ENCODE results near the gene IGLON5.

The IGLON5 gene

DNA sequence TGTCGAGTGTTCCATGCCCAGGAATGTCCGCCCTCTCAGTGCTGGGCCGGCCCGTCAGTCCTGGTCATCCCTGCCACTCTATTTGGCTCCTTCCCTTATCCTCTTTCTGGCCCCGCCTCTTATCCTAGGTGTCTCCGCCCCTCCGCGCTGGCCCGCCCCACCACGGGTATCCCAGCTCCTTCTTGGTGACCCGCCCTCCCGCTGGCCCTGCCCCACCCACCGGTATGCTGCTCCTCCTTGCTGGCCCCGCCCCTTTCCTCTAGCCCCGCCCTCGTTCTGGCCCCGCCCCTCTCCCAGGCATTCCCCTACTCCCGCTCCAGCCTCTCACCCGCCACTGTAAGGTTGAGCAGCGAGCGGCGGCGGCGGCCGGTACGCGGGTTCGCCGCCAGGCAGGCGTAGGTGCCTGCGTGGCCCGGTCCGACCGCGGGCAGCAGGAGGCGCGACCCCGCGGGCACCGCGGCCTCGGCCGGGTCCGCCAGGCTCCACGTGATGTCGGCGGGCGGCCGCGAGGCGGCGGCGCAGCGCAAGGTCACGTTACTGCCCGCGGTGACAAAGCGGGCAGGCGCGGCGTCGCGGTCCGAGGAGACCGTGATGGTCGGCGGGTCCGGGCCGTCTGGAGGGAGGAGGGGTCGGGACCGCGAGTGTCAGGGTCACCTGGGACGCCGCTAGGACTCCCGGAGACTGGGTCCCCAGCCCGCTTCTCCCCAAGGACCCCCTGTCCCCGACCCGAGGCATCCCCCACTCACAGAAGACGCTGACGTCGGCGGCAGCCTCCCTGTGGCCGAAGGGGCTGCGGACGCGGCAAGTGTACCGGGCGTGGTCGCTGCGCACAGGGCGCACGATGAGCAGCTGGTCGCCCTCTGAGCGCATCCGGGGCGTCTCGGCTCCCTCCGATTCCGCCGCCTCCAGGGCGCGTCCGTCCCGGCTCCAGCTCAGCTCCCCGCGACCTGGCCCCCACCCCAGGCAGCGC lies 28.5 kb downstream of the IGLON5 start:
- DNase-seq: peak; percentile 76 to 92

- DNase-seq: no peak
Observed at GRCh38 chr19:51341066-51341465, 29.6 kb downstream of the IGLON5 start.

GRCh38 chr19:51341976-51342580 lies 30.6 kb downstream of the IGLON5 start, which contains the start of gene VSIG10L:
VSIG10L (minus strand) TSS chr19:51342139; CDS start chr19:51342124, 15 bp downstream.
- no peak for DNase-seq

DNA sequence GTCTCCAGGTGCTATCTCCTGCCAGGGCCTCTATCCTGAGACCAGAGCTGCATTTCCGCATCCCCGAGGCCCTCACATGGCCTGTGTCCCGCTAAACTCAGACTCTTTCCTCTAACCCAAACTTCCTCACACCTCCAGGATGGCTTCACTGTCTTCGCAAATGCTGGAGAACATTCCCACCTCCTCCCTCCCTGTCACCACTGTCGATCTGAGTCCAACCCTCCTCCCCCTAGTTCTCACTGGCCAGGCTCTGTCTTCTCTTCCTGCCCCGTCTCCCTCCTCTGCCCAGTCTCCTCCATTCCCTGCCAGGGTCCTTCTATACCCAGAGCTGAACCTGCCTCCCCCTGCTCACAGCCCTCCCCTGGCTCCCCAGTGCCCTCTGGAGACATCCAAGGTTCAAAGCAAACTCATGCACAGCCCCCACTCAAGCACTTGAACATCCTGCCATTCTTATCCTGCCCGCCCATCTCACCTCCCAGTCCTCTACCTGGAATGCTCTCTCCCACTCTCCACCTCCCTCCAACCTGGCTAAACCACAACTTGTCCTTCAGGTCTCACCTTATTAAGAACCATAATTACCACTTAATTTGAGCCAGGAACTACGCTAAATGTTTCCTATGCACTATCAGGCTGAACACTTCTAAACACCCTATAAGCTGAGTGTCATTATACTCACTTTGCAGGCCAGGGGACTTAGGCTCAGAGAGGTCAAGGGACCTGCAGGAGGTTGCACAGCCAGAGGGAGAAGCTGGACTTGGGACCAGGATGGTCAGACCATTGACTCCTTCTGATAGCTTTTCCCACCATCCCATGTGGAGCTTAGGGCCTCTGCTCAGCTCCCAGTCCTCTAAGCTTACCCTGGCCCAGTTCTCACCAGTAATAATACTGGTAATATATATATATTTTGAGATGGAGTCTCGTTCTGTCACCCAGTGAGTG lies 31.5 kb downstream of the IGLON5 start:
- no peak for DNase-seq

DNA sequence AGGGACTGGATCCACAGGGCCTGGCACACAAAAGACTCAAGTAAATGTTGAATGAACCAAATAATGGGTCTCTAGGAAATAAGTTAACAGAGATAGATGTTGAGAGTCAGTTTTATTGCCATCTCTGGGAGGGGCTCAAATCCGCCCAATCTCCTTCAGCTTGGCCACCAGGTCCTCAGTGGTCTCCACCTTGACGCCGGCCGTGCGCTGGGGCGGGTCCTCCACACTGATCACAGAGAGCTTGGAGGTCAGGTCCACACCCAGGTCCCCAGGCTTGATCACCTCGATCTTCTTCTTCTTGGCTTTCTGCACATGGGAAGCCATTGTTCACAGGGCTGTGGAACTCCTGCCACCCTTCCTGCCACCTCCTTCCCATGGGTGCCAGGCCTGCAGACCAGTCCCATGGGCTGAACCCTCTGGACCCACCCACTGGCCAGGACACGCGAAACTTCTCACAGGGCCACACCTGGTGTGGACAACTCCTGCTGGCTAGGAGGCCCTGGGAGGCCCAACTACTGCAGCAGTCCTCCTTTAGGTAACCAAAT lies 33.7 kb downstream of the IGLON5 start:
- DNase-seq: no peak

DNA sequence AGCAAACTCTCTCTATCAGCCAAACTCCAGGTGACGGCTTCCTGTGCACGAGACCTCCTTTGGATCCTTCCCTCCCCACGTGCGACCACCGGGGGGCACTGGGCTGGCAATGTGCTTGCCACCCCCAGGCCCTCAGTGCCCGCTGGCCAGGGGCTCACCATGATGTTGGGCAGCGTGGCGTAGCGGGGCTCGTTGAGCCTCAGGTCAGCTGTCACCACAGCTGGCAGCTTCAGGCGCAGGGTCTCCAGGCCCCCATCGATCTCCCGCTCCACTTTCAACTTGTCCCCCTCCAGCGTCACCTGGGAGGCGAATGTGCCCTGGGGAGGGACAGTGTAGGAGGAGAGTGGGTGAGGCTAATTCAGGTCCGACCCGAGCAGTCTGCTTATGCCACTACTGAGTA lies 35.3 kb downstream of the IGLON5 start:
- DNase-seq: no peak

DNA sequence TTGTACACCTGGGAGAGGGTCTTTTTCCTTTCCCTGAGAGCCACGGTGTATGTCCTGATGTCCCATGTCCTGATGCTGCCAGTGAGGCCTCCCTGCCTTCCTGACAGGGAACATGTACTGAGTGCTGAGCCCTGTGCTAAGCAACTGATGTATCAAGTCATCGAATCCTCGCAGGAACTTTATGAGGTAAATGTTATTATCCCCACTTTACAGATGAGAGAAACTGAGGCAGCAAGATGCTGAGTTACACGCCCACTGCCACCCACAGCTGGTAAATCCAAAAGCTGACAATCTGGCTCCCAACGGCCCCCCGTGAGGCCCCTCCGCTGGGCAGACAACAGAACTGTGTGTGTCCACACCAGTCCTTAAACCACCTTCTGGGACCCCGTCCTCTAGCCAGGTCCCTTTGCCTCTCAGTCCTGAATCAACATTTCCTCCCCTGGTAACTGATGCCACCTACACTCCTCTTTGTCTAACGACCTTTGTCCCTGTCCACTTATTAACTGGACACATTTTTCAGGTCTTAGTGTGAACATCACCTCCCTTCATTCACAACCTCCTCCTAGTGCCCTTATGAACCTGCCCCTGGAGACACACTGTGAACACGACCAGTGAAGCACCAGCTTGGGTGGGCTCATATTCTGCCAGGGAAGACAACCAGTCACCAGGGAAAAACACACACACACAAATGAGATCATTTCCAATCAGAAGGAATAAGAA lies 35.9 kb downstream of the IGLON5 start:
- no peak for DNase-seq

DNA sequence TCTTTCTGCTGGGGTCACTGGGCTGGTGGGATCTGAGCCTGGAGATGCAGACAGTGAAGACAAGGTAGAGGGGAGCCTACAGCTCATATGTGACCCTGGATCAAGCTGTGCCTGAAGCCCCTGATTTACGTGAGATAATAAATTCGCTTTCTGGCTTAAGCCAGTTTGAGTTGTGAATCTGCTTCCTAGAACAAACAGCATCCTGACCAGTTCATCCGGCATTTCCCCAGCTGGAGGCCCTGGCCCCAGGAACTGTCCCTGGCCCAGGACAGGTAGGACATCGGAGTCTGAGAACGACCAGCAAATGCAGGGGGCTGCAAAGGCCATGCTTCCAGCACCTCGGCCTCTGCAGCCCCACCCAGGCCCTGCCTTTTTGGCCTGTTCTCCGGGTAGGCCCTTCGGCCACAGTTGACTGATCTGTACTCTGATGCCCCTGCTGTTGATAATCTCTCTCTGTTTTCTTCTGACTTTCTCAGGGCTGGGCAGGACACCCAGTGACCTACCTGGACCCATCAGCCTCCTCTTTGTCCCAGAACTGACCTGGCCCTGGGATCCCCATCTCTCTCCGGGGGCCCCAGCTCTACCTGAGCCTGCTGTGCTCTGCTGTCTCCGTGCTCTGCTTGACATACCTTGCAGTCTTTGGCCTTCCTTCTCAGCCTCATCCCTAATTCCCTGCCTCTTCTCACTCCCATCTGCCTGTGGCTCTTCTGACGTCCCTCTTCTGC lies 40.0 kb downstream of the IGLON5 start:
- DNase-seq: no peak

DNA sequence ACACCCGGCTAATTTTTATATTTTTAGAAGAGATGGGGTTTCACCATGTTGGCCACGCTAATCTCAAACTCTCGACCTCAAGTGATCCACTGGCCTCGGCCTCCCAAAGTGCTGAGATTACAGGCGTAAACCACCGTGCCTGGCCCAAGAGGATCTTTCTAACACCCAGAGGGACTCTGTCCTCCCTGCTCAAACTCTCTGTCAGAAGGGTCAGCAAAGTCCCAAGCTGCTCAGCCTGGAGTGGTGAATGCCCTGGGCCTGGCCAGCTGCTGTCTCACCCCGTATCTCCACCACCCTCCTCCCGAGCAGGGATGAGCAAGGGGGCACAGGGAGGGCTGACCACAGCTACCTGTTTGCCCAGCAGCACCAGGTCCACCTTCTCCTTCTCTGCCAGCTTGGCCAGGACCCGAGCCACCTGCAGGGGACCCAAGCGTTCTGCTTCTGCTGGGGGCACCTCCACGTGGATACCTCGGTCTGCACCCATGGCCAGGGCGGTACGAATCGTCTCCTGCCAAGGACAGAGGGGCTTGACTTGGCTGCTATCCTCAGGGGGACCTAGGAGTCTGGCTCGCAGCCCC lies 41.4 kb downstream of the IGLON5 start:
- DNase-seq: no peak

- DNase-seq: no peak
Observed at GRCh38 chr19:51354103-51354741, 42.8 kb downstream of the IGLON5 start.

DNA sequence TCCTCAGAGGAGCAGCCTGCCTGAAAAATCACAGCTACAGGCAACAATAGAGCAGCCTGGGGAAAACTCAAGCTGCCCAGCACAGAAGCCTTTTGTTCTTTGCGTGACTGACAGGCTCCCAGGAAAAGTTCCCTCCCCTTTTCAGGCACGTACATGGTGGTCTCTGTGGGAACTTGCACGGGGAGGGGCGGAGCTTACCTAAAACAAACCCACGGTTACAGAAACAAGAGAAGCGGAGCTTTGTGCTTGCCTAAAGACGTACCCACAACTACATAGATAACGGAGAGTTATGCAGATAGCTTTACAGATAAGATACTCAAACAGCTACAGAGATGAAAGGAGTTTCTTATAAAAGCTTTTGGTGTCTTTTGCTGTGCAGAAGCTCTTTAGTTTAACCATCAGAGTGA lies 43.3 kb downstream of the IGLON5 start:
- no peak for DNase-seq

DNA sequence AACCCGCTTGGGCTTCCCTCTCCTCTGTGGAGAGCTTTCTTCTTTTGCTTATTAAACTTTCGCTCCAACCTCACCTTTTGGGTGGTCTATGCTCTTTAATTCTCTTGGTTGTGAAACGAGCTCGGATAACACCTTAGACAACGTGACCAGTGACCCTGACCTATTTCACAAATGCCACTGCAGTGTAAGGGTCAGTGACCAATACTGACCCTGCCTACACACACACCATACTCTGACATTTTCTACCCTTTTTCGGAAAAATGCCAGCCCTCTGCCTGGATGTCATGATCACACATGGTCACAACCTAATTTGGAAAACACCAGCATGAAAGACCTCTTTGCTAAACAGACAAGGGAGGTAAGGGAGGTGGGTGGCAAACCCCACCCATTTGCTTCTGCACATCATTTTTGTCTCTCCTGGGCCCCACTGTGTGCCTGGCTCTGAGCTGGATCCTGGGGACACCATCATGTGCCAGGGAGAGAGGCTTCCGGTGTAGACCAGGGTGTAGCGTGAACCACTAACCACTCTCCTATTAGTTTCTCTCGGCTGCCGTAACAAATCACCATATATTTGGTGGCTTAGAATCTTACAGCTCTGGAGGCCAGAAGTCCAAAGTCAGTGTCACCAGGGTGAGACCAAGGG lies 44.8 kb downstream of the IGLON5 start:
- no peak for DNase-seq

GRCh38 chr19:51357952-51358351 lies 46.5 kb downstream of the IGLON5 start:
- DNase-seq: no peak

DNA sequence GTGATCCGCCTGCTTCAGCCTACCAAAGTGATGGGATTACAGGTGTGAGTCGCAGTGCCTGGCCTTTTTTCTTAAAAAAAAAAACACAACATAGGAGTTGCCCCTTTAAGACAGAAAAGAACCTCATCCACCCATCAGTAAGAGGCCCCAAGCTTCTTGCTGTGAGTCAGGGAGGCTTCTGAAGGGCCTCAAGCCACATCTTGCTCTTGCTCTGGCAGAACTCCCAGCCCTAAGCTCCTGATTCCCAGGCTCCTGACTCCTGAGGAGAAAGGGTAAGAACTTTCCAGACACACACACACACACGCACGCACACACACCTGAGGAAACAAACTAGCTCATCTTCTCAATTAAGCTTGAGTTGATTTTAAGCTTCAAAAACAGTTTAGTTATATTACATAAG lies 47.9 kb downstream of the IGLON5 start:
- DNase-seq: no peak

DNA sequence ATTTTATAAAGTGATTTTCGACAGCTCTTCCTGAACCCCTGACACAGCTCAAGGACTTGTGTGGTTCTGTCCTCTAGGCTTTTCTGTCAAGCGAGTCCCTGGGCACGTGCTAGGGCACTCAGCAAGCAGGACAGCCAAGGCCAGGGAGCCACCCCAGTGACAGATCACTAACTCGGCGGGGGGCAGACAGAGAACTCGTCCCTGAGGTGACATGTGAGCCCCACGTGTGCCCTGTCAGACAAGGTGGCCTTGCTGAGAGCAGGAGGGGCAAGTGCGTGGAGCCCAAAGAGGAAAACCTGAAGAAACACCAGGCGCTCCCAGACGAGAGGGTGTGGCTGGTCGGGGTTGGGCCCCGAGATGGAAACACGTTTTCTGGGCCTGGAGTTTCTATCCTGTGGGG lies 49.8 kb downstream of the IGLON5 start:
- DNase-seq: no peak

DNA sequence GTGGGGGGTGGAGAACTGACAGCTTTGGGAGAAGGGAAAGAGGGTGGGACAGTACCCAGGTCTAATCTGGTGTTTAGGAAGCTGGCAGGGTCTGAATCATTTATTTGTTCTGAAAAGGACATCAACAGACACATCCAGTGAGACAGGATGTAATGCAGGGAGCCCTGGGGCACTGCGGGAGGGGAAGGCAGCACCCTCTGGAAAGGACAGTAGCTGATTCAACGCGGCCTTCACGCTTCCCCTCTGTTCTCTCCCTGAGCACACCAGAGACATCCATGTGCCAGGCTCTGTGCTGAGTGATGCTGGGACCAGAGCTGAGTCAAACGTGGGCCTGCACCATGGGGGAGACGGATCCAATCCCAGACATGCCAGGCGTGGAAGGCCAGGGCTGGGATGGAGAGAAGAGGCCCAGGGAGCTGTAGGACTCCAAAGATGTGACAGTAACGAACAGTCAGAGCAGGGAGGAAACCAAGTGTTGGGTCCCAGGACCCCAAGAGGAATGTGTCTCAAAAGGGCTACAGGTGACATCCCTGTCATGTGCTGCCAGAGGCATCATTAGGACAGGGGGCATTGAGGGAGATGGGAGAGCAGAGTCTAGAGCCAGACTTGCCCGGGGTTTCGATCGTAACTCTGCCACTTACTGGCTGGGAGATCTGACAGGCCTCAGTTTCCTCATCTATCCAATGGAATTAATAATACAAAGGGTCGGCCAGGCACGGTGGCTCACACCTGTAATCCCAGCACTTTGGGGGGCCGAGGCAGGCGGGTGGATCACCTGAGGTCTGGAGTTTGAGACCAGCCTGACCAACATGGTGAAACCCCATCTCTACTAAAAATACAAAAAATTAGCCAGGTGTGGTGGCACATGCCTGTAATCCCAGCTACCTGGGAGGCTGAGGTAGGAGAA lies 53.0 kb downstream of the IGLON5 start:
- no peak for DNase-seq

GRCh38 chr19:51365211-51365964 lies 53.9 kb downstream of the IGLON5 start:
- peak in 1 of 2 experiments; percentile 30 for DNase-seq

DNA sequence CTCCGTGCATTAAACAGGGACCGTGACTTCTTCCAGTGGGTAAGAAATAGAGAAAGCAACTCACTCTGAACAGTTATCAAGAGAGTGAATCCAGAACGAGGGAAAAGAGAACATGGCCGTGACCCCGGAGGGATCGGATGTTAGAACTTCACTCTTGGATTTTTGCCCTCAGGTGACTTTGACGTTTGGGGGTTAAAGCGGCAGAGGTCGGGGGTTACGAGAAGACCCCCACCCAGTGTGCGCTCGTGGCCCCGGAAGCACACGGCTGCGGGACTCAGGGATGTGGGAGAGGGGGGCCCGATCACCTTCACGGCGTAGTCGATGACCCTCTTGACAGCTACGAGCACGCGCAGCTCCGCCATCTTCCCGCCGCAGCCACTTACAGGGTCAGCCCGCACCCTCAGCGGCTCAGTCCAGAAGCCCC lies 54.5 kb downstream of the IGLON5 start, which contains the start of gene ETFB:
TSS of gene ETFB (minus strand) at position 424 of the 424 bp plus-strand sequence. CDS start at position 362, 62 bp downstream.
- DNase-seq: peak in 1 of 2 experiments; percentile 42
